Measurements from ENCODE around the gene PDXP.
"Not testable (repeated sequence)": the region's sequence is repeated elsewhere in the genome, so short reads cannot be mapped to it uniquely, and the experiment has no call there.

PDXP gene

DNA sequence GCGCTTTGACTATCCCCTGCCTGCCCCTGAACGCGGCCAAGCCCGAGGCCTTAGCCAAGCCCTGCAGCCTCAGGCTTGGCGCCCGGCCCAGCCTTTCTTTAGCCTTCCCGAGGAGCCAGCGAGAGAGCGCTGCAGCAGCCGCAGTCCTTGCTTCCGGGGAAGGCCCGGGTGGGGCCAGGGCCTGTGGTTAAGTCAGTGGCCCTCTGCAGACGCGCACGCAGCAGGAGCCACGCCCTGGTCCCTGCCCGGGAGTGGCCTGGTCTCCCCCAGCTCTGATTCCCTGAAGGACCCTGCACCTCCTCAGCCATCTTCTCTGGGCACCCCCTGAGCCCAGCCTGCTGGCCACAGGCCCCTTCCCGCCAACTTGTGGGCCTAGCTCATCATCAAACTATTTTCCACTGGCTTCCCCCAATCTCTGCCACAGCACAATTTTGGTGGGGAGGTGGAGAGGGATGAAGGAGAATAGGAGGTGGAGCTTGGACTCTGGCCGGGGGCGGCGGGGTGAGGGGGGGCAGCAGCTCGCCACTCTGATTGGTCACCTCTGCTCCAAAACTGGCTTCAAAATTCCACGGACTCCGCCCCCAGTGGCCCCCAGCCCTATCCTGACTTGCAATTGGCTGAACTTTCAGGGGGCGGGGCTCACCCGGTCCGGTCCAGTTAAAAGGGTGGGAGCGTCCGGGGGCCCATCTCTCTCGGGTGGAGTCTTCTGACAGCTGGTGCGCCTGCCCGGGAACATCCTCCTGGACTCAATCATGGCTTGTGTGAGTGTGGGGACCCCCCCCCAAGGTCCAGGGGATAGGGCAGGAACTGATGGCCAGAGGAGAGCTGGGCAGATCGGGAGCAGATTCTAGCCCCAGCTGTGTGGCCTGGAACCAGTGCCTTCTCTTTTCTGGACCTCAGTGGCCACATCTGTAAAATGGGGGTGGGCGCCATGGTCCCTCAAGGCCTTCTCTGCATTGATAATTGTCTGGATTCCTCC lies 16.7 kb downstream of the PDXP start, which contains the start of gene LGALS1:
Gene LGALS1 (plus strand): TSS at position 686 of the 979 bp plus-strand sequence. CDS start 67 bp downstream, at position 753.
- no peak for DNase-seq (ENCODE audit: low spot score)

DNA sequence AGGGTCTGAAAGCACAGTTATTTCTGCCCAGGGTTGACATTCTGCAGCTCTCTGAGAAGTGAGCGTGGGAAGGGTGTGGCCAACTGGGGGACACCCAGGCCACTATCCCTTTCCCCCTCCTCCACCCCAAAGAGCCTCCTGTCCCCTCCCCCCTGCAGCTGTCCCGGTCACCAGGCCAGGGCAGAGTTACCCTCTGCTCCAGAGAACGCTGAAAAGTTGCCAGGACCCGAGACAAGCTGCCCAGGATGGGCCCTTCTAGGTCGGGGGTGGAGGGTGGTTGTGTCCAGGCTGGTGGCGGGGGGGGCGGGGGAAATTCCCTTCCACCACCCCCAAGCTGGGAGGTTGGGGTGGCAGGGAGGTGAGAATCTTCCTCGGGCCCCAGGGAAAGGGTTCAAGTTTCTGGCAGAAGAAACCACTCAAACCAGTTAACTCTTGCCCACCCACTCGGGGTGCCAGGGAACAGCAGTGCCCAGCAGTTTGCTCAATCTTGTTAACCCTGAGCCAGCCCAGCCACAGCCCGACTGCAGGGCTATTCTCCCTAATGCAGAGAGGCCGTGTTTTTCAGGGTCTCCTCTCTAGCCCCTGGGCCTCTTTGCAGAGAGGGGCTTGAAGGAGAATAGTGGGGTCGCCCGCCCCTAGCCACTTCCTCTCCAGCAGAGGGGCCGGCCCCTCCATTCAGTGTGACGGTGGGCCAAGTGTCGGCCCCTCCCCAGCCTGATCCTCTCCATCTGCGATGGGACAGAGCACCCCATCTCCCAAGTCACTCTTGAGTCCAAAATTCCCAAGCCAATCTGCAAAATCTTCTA lies 17.6 kb downstream of the PDXP start:
- DNase-seq (ENCODE audit: low spot score): no peak

DNA sequence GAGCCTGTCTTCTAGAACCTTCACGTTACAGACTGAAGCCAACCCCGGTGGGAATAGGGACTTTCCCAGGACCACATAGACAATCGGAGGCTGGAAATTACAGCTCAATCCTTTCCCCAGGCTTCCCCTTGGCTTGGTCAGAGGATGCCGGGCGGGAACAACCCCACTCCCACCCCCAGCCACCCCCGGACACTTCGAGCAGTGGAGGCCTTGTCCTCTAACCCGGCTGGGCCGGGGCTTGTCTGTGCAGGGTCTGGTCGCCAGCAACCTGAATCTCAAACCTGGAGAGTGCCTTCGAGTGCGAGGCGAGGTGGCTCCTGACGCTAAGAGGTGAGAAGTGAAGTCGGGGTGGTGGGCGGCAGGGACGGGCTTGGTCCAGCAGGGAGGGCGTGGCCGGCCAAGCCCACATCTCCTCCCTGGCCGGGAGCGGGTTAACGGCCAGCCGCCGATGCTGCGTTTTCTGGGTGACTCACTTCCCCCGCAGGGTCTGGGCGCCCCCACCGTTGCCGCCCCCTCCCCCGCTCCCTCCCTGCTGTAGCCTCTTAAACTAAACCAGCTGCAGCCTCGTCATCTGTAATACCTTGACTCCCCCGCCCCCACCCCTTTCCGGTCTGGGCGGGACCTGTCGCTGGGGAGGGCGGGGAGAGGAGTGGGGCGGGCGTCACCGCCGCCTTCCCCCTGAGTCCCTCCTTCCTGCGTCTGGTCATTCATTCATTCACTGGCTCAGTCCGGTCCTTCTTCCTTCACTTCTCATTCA lies 18.4 kb downstream of the PDXP start:
- DNase-seq (ENCODE audit: low spot score): peak; percentile 72

DNA sequence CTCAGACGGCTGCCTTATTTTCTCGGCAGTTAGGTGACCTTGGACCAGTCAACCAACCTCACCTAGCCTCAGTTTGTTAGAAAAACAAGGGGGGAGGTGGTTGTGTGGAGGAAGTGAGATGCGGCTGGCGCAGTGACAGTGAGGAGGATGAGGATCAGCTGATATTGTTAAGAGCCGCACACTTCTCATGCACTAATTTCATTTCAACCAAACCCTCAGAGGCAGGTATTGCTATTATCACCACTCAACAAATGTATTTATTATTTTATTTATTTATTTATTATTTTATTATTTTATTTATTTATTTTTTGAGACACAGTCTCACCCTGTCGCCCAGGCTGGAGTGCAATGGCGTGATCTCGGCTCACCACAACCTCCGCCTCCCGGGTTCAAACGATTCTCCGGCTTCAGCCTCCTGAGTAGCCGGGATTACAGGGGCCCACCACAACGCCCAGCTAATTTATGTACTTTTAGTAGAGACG lies 19.0 kb downstream of the PDXP start:
- no peak for DNase-seq (ENCODE audit: low spot score)

DNA sequence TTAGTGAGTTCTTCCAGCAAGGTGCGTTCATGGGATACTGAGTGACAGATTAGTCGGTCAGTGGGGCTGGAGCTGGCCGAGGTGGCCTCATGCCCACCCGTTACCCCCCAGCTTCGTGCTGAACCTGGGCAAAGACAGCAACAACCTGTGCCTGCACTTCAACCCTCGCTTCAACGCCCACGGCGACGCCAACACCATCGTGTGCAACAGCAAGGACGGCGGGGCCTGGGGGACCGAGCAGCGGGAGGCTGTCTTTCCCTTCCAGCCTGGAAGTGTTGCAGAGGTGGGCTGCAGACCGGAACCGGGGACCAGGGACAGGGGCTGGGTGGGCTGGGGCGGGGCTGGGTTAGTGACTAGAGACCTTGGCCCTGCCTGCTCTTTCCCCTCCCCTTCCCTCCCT lies 19.8 kb downstream of the PDXP start:
- DNase-seq (ENCODE audit: low spot score): no peak

DNA sequence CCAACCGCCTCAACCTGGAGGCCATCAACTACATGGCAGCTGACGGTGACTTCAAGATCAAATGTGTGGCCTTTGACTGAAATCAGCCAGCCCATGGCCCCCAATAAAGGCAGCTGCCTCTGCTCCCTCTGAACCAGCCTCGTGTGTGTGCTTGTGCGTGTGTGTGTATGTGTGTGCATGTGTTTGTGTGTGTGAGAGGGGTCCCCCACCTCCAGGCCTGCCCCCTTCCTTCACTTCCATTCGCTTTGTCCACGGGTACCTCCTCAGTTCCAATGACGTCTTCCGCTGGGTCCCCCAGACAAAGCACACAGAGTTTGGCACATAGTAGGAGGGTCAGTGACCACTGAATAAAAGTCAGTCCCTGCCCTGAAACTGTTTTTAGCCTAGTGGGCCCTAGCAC lies 21.1 kb downstream of the PDXP start:
- DNase-seq (ENCODE audit: low spot score): no peak

DNA sequence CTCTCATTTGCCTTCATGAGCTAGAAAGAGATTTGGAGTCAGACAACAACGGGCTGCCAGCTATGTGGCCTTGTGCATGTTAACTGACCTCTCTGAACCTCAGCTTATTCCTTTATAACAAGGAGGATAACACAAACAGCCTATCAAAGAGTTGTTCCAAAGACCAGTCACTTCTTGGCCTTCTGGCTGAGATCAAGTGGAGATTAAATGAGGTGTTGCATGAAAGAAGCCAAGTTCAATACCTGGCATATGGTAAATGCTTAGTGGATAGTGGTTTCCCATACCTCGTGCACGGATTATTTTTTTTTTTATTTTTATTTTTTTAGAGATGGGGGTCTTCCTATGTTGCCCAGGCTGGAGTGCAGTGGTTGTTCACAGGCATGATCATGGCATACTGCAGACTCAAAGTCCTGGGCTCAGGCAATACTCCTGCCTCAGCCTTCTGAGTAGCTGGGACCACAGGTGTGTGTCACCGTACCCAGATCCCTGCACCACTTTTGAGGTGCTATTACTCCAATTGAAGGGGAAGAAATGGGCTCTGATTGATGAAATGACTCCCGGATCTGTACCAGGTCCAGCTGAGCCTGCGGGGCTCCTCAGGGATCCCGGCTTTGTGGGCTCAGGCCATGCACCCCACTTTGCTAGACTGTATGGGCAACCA lies 21.8 kb downstream of the PDXP start:
- no peak for DNase-seq (ENCODE audit: low spot score)

DNA sequence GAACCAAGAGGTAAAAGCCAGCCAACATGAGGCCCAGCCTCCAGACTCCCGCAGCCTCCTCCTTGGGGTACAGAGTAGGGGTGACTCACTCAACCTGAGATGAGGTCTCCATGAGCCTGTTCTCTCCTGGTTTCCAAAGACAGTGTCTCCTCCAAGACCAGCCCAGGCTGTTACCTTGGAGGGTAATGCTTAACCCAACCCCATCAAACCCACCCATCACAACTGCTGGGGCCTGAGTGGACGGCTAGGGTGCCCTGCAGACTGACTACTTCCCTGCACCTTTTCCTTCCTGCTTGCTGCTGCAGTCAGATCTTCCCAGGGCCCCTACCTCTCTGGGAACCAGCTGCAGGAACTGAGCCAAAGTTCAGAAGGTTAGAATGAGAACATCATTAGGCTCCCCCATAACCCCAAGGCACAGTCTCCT lies 22.5 kb downstream of the PDXP start:
- DNase-seq (ENCODE audit: low spot score): no peak

DNA sequence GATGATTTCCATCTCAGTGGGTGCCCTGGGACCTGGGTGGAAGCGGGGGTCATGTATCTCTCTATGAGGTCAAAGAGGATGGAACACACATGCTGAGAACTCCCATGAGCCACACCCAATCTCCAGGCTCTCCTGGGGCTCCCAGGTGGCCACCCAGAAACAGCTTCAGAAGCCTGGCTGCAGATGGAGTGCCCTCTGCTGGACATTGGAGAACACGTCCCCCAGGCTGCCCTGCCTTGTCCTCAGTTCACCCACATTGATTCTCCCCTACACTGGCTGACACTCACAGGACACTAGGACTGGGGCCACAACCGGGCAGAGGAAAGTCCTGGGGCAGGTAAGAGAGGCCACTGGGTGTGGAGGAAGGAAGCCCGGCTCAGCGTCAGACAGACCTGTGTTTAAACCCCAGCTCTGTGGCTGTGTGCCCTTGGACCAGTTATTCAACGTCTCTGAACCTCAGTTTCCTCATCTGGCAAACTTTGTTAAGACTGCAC lies 23.1 kb downstream of the PDXP start:
- DNase-seq (ENCODE audit: low spot score): peak; percentile 71

DNA sequence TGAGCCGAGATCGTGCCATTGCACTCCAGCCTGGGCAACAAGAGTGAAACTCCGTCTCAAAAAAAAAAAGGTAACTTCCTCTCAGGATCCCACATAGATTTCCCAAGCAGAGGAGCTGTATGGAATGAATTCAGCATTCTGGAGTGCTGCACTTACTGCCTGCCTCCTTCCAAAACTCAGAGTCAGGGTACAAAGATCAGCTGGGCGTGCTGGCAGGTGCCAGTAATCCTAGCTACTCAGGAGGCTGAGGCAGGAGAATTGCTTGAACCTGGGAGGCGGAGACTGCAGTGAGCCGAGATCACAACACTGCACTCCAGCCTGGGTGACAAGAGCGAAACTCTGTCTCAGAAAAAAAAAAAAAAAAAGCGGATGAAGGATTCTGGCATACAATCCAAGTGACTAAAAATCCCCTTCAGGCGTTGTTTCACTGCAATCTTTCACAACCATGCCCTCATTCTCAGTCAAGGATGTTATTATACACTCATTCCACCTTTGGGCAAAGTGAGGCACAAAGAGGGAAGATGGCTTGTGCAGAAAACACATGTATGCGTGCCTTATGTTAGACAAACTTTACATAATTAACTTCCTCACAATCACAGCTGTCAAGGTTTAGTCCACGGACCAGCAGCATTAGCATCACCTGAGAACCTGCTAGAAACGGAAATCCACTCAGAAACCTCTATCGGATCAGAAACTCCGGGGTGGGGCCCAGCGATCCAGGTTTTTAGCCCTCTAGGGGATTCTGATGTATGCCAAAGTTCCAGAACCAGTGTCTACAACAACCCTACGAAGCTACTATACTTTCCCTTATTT lies 26.5 kb downstream of the PDXP start:
- no peak for DNase-seq (ENCODE audit: low spot score)

DNA sequence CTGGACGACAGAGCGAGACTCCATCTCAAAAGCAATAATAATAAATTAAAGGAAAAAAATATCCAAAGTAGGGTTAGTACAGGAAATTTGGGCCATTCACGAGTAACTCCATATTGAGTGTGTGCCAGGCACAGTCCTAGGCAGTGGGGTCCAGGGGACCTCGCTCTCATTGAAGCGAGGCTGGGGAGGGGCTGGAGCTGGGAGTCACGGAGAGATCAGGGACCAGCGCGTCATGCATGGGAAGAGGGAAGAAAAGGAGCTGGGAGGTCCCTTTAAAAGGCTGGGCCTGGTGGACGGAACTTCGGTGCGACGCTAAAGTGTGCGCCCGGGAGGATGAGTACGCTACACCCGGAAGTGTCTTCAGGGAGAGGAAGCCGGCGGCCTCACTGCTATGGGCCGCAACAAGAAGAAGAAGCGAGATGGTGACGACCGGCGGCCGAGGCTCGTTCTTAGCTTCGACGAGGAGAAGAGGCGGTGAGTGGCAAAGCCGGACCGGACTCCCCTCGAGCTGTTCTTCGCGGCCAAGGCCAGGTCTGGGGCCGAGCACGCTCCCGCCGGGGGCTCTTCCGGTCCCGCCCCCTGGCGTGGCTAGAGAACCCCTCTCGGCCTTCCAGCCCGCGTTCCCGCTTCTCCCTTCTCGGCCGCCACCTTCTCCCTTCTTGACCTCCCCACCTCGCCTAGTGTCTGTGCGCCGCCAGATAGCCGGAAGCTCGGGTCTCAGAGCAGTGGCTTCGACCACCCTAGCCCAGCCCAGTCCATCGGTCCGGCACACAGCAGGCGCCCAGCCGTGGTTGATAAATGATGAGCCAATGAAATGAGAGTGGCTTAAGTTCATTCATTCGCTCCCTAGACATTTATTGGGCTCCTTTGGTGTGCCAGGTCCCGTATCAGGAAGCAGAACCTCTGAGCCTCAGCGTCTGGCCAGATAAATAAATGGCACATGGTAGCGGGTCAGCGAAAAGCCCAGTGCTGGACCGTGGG lies 27.8 kb downstream of the PDXP start, which contains the start of gene NOL12:
Gene NOL12 (plus strand): TSS at position 342 of the 981 bp plus-strand sequence. CDS start 50 bp downstream, at position 392.
- DNase-seq (ENCODE audit: low spot score): peak; percentile 80

DNA sequence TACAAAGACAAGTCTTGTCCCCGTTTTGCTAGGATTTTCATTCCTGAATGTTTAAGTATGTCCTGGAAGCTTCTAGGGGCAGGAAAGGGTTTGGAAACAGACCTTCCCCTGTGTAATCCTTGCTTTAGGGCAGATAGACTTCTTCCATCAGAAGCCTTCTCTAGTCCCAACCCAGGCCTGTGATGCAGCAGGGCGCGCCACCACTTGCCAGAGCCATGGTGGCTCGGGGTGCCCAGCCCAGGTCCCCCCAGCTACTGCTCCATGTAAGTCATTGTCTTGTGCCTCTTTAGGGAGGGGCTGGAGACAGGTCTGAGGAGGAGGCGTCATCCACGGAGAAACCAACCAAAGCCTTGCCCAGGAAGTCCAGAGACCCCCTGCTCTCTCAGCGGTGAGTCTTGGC lies 31.9 kb downstream of the PDXP start:
- no peak for DNase-seq (ENCODE audit: low spot score)

DNA sequence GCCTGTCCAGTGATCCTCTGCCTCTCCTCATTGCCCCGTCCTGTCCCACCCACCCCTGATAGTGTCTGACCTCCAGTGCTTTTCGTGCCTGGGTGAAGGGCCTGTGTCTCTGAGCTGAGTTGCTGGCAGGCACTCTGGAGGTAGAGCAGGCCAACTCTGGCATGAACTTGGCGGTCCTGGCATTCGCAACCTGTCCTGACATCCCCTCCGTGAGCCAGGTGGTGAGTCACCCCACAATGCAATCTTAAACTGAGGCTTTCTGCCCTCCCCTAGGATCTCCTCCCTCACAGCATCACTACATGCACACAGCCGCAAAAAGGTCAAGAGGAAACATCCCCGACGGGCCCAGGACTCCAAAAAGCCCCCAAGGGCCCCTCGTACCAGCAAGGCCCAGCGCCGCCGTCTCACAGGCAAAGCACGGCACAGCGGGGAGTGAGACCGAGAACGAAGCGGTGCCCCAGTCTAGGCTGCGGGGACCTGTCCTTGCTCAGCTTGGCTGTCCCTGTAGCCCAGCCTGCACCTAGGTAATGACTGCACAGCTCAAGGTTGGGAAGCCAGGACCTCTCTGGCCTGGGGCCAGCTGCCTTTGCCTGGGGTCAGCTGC lies 32.5 kb downstream of the PDXP start:
- DNase-seq (ENCODE audit: low spot score): no peak

DNA sequence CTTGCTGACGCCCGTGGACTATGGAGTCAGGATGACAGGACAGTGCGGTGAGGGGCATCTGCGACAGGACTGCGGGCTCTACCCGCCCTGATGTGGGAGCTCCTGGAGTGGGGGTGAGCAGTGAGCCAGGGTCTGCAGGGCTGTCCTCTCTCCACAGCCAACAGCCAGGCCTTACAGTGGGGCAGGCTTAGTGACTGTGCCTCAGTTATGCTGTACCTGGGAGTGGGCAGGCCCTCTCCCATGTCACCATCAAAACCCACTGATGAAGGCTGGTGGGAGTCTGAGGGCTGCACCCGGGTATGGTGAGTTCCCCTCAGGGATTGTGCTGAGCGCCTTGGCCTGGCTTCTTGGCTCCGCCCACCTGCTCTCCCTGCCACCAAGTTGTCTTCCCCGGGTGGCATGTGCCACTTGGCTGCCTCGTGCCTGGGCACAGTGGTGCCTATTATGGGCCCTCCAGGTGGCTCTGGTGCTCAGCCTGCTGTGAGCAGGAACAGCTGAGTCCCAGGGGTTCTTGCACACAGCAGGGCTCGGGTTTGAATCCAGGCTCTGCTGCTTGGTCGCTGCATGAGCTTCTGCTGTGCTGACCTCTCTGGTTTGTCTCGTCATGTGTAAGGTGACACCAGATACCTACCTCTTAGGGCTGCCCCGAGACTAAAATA lies 34.2 kb downstream of the PDXP start:
- DNase-seq (ENCODE audit: low spot score): no peak

DNA sequence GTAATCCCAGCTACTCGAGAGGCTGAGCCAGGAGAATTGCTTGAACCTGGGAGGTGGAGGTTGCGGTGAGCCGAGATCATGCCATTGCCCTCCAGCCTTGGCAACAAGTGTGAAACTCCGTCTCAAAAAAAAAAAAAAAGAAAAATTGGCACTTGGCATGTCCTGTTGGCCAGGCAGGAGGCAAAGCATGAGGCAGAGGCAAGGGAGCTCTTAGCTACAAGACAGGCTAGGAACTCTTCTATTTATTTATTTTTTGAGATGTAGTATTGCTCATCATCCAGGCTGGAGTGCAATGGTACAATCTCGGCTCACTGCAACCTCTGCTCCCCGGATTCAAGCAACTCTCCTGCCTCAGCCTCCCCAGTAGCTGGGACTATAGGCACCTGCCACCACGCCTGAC lies 35.6 kb downstream of the PDXP start:
- DNase-seq (ENCODE audit: low spot score): not testable (repeated sequence)

DNA sequence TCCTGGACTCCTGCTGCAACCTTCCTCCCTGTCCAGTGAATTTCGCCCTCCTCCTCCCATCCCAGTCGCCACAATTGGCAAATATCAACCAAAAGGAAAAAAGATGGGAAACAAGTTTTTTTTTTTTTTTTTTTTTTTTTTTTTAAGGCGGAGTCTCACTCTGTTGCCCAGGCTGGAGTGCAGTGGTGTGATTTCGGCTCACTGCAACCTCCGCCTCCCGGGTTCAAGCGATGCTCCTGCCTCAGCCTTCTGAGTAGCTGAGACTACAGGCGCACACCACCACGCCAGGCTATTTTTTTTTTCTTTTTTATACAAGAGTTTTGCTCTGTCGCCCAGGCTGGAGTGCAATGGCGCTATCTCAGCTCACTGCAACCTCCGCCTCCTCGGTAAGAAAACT lies 37.7 kb downstream of the PDXP start:
- not testable (repeated sequence) for DNase-seq (ENCODE audit: low spot score)

DNA sequence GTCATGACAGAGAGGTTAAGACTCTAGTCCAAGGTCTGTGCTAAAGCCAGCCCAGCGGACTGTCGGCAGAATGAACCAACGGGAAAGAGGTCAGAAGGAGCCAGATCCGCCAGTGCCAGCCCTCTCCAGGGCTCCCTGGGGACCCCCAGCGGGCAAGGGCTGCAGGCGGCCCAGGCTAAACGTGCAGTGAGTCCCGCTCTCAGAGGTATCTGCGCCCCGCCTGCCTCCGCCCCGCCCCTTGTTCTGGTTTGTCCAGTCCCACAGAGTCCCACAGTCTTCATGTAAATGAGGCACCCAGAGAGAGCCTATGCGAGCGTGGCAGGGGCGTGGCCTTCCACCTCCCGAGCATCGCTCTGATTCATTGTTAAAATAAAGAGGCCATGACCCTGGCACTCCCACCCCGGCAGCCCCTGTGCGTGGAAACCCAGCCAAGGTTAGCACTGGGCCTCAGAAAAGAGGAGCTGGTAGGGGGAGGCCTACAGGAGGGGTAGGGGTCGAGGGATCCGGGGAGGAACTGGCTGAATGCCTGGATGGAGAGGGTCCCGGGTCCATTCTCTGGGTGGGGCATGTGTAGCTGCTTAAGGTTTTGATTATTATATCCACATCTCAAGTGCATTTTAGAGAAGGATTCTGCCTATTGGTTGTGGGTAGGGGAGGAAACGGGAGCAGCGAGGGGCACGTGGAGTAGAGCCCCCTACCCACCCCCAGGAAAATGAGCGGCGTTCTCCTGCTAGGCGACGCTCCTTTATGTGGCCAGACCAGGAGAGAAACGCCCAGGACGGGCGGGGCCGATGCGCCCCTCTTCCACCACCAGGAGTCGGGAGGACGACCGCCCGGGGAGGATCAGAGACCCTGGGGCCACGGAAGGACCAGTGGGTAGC lies 38.4 kb downstream of the PDXP start, which contains the start of gene TRIOBP:
Gene TRIOBP (plus strand): TSS at position 392 of the 881 bp plus-strand sequence. CDS start 4,318 bp downstream, outside the sequence.
- peak; percentile 21 for DNase-seq (ENCODE audit: low spot score)

Data from HuH-7.5 (cell line).